SIG-M5 treated with dmso at 0.1 percent for 504 hours (cell line): ENCODE measurements around the gene PTPRN2.

Experiments used
- DNase-seq: peaks from one replicate; lab custom pipeline; 2025; ENCODE audit not compliant: unreplicated experiment; lab: John Stamatoyannopoulos, UW

The PTPRN2 gene

DNA sequence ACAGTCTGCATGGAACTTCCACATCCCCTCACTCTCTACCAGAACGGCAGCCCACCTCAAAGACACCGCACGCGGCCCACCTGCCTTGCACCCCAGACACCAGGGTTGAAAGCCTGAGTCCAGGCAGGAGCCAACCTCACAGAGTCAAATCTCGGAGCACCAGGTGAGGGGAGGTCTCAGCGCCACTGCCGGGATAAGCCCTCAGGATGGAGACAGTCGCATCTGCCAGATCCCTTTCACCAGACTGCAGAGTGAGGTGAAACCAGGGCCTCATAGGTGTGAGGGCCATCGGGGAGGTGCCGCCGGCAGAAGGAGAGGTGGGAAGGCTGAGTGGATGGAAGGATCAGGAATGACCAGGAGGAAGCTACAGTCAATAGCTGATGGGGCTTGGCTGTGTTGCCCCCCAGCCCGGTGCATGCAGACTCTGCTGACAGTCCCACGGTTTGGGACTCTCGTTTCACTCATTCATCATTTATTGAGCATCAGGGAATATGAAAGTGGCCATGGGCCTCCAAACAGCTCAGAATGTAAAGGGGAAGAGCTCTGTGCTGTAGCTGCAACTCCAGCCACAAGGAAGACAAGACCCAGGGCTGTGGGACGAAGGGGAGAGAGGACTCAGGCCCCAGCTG lies 315.0 kb downstream of the PTPRN2 start:
- DNase-seq, result no peak

DNA sequence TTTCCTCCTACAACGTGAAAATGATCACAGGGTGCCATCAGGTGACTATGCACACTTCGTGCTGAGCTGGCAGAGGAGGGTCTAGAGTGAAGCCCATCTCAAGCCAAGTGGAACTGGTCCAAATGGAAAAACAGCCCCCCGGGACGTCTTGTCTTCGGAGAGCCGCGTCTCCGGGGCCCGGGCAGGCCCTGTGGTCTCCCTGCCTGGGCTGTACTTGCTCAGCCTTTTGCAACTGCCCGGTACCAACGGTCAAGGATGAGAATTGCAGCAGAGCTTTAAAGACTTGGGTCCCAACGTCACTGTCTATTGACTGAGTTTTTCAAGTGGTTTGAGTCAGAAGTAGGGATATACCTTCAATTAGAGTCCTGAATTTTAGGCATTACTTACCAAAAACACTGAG lies 315.5 kb downstream of the PTPRN2 start:
- DNase-seq, result no peak

DNA sequence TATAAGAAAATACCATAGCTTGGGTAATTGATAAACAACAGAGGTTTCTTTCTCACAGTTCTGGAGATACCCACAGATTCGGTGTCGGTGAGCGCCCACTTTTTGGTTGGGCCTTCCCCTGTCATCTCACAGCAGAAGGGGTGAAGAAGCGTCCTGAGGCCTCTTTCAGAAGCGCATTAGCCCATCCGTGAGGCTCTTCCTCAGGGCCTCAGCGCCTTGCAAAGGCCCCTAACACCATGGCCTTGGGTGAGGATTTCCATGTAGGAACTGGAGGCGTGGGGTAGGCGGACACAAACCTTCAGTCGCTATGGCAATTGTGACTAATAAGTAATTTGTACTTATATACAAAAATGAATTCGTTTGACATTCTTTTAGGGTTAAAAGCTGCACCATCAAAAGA lies 316.0 kb downstream of the PTPRN2 start:
- DNase-seq, result no peak

DNA sequence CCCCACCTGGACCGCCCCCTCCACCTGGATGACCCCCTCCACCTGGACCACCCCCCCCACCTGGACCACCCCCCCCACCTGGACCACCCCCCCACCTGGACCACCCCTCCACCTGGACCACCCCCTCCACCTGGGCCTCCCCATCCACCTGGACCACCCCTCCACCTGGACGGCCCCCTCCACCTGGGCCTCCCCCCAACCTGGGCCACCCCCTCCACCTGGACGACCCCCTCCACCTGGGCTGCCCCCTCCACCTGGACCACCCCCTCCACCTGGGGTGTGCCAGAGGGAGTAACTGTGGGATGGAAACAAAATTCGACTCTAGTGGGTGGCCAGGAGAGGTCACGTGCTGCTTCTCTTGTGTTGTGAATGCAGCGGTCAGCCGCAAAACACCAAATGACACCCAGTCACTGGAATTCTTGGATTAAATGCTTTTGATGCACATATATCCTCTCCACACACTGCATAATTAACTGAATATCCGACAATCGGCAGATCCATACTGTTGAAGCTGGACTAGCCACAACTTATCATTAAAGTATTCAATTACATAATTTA lies 316.7 kb downstream of the PTPRN2 start:
- no peak for DNase-seq

DNA sequence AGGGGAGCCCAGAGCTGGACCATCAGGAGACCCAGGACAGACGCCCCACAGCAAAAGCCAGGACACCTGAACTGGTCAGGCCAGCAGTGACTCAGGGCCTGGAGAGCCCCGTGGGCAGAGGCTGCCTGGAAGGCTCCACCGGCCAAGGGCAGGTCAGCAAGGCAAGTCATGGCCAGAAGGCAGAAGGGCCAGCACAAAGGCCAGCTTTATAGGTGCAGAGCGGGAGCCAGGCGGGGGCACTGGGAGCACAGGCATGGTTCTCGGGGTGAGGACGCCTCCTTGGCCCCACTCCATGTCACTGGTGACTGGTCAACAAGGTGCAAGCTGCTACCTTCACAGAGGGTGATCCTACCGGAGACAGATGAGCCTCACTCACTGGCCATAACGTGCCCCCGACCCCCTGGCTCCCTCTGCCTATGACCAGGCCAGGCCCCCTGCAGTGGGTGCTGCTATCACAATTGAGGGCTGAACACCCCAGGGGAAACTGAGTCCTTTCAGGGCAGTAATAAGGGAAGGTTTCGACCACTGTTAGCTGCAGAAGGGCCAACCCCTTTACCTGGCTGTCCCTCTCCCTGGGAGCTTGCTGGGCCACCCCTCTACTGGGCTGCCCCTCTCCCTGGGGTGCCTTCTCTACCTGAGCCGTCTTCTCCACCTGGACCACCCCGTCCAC lies 317.4 kb downstream of the PTPRN2 start:
- DNase-seq, result no peak

DNA sequence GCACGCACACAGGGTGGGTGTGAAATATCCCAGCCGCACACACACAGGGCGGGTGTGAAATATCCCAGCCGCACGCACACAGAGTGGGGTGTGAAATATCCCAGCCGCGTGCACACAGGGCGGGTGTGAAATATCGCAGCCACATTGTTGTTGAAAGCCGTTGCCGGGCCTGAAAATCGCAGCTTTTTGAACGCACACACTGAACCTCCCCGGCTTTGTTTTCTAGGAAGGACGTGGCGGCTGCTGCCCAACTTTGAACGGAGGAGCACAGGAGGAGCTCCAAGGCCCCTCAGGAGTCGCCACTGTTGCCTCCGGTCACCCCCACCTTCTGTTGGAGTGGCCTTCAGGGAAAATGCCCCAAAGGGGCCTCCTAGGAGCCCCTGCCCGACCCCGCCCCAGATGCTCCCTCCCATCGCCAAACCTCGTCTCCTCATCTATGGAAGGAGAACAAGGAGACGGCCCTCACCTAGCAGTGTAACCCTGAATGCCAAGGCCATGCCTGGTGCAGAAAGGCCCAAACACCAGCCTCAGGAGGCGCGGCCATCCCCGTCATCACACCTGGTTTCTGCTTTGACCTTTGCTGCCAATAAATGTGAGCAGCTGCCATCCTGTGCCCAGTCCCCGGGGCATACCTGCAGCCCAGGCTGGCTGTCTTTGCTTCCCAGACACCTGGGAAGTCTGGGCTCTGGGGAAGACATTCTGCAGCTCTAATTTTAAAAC lies 318.6 kb downstream of the PTPRN2 start:
- DNase-seq, result no peak

DNA sequence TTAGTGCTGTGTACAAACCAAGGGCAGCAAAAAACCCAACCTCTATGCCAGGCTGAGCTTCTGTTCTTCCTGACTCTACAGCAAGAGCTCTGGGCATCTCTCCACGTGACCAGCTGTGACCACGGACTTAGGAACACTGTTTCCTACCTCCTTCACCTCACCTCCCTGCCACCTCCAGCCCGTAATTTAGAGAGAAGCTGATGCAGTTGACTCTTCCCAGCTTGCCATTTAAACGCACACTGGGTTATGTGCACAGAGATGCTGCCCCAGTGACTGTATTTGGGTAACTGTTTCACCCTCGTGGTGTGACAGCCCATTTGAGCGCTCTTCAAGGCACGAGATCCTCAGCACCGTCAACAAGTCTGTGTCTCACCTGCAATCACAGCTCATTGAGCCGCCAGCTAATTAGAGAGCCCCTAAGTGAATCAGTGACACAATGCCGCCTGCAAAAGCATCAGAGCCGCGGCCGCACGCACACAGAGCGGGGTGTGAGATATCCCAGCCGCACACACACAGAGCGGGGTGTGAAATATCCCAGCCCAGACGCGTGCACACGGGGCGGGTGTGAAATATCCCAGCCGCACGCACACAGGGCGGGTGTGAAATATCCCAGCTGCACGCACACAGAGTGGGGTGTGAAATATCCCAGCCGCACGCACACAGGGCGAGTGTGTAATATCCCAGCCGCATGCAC lies 319.7 kb downstream of the PTPRN2 start:
- DNase-seq, result no peak

DNA sequence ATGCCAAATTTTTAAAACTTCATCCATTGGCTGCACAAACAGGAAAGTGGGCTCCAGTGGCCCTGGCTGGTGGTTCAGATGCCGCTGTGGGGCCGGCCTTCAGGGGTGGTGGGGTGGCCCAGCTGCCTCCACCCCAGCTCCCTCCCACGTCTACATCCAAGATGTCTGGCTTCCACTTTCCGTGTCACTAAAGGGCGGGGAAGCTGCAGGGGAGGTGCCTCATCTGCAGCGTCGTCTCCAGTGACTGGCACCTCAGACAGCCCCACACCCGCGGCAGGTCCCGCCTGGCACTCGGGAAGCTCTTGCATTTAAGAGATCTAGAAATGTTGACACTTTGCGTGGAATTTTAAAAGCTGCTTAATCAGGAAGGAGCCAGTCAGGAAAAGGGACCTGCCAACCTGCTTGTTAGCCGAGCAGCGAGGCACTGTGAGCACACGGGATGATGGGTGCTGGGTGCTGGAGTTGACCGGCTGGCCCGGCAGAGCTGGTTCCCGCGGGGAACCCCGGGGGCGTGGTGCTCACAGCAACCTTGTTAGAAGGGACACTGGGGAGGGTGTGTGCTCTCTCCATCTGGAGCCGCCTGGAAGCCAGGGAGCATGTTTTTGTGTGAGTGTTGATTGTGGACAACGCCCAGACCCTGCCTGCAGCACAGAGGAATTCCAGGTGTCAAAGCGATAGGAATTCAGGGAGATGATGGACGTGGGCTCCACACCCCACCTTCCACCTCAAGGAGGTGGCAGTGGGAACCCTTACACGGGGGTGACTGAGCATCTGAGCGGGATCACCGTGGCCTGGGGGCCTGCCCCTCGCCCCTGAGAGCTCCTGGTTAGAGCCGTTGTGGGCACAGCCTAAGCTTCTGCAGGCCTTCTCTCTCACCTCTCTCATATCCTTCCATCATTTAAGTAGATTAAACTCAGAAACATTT lies 320.5 kb downstream of the PTPRN2 start:
- DNase-seq, result peak; percentile 7

DNA sequence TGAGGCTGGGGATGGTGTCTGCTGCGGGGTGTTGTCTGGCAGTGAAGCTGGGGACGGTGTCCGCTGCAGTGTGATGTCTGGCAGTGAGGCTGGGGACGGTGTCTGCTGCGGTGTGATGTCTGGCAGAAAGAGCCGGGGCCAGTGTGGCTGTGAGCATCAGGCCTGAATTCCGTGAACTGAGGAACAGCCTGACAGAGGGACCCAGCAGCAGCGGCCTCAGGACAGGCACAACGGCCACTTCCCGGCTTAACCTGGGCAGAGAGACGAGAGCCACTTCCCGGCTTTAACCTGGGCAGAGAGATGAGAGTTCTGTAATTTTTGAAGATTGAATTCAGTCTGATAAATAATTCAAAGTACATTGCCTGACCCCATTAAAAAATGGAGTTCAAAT lies 321.2 kb downstream of the PTPRN2 start:
- no peak for DNase-seq

DNA sequence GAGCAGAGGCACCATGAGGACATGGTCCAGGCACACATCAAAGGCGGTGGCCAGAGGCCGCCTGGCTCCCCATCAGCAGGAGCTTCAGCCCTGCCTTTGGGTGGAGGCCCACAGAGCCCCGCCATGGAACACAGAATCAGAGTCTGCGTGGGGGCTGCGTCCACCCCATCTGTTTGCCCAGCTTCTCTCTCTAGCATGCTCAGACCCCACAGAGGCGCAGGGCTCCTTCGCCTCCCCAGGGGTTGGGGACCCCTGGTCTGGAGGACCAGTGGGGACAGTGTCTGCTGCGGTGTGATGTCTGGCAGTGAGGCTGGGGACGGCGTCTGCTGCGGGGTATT lies 321.9 kb downstream of the PTPRN2 start:
- DNase-seq, result no peak

DNA sequence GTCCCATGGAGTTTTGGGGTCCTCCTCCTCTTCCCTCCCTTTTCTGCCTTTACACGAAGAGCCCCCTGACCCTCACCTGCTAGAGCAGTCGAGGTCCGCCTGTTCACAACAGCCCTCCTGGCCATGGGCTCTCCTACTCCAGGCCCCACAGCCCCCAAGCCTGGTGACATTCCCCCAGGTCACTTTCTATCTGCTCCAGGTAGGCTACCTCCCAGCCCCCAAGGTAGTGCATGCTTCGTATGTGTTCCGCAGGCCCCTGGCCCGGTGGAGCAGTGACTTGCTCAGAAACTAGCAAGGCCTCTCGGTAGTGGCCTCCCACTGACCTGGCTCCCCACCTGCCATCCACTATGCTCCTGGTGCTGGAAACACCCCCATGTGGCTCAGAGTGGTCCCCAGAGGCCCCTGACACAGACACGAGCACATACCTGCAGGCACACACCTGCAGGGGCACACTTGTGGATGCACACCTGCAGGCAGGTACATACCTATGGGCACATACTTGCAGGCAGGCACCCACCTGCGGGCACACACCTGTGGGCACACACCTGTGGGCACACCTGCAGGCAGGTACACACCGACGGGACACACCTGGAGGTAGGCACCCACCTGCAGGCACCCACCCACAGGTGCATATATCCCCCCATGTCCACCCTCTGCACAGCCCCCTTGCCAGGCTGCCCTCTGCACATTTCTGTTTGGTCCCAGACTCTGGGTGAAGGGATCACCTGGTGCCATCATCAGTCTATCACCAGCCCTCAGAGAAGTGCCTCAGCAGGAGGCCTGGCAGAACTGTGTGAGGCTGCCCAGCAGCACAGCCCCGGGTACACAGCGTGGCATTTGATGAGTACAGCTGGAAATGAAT lies 322.5 kb downstream of the PTPRN2 start:
- DNase-seq, result no peak

DNA sequence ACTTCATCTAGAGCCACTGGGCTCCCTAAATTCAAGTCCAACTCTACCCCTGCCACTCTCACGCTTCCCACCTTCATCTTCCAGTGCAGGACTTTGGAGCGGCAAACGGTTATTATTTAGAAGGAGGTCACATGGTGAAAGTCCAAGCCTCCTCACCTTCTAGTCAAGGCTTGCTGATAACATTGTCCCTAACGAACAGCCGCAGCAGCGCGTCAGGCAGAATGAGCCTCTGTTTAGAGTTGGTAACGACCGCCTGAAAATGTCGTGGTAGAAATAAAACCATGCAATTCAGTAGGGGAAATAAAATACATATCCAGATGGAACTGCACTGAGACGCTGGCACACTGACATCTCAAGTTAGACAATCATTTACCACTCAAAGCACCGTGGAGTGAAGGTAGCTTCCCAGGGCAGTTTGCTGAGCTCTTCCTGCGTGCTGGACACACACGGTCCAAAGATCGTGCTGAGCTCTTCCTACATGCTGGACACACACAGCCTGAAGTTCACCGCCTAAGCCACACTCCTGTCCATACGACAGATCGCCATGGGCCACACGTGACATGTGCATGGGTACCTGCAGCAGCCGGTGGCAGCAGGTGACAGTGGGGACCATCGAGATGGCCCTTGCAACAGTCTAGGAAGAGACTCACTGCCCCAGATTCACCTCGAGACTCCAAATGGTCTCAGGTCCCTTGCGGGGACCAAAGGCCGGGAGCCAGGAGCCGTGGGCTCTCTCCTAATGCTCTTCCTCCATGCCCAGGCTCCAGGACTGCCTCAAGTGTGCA lies 323.5 kb downstream of the PTPRN2 start:
- no peak for DNase-seq

DNA sequence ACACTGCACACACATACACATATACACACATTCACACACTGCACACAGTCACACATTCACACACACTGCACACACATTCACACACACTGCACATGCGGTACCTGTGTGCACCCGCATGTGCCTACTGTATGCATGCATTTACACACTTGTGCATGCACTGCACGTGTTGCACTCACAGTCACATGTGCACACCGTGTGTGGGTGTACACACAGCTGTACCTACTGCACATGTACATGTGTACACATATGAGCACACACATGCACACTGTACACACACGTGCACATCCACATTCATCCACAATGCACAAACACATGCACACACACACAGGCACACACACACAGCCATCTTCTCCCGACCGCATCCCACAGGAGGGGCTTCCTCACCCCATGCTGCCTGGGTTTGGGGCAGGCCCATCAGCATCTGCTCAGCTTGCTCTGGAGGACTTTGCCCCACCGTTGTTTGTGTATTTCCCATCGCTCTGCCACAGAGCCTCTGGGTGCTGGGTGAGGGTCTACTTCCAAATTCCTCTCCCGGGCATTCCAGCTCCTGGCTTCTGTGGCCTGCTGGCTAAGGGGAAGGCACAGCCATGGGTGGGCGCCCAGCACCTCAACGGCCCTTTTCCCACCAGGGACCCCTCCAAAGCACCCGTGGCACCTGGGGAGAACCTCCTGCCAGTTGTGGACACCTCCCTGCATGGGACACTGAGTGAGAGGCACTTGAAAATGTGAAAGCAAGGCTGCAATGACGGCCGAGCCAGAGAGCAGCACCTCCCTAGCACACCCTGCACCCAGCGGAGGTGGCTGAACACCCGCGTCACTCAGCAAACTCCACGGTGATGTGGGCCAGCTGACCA lies 324.3 kb downstream of the PTPRN2 start:
- no peak for DNase-seq

DNA sequence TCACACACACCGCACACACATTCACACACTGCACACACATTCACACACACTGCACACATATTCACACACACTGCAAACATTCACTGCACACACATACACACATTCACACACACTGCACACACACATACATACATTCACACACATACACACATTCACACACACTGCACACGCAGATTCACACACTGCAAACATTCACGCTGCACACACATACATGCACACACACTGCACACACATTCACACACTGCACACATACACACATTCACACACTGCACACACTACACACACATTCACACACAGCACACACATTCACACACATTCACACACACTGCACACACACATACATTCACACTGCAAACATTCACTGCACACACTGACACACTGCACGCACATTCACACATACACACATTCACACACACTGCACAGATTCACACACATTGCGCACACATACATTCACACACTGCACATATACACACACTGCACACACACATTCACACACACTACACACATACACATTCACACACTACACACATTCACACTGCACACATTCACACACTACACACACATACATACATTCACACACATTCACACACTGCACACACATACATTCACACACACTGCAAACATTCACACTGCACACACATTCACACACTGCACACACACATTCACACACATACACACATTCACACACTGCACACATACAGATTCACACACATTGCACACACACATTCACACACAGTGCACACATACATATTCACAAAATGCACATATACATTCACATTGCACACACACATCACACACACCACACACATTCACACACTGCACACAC lies 325.1 kb downstream of the PTPRN2 start:
- DNase-seq, result no peak

DNA sequence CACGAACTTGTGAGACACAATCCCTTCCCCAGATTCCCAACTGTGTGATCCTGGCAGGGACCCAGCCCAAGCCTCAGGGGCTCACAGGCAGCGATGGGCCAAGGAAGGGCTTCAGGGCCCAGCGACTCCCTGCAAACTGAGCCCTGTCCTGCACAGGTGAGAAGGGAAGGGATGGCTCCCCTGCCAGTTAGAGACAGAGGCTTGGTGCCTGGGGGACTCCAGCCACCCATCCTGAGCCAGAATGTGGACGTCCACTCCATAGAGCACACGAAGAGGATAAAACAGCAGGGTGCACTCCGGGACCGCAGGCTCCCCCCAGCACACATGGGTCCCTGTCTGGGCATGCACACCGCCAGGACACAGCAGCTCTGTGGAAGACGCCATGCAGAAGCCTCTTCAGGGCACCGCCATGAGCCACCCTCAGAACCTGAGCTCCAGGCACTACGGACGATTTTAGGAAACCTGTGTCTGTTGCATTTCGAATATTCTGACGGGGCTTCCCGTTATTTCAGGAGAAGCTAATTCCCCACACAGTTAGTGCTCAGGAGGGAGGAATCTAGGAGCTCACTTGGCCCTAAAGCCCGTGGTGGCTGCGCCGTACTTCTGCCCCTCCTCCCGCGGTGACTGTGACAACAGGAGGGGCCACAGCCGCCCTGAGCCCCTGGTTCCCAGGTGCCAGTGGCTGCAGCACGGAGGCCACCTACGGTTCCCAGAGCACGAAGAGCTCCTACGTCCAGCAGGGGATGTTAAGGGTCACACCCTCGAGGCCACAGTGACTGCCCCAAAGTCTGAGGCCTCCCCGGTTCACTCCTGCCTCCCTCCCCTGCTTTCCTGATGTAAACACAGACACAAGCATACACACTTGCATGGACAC lies 326.0 kb downstream of the PTPRN2 start:
- no peak for DNase-seq
